ENCODE results near the gene BCL2. TPM values are rescaled to one million over a fixed set of nuclear protein-coding genes. Genes with fewer than 3 reads are reported as not detected.
A peak's percentile ranks its signal among the peaks of the same experiment; 100 is the strongest.

The BCL2 gene
- polyA plus RNA-seq, 1 of the 3 experiments (the other 2 are of a cell fraction) = 1.5 TPM

GRCh38 chr18:63336366-63337099 is 17.0 kb upstream of the BCL2 start:
- Histone ChIP-seq H3K27ac (ENCODE audit: low read depth in 2 of 2, low read length in 1 of 2) (peak overlapping the region in 1 of 2 experiments; percentile 61; a peak in 2 of 4 replicates), H3K4me3 (ENCODE audit: low read depth in 2 of 2, low read length in 1 of 2) (no peak overlapping the region), H4K20me1 (ENCODE audit: insufficient read depth) (no peaks in the 10 kb centered on the region), H3K79me2 (ENCODE audit: insufficient read depth) (no peaks in the 10 kb centered on the region), H3K9ac (no peak overlapping the region), H3K4me2 (no peak overlapping the region; the same call in 1 of the 2 replicates), H3K9me2 (no peaks in the 10 kb centered on the region), H3K36me3 (replicated peaks in 1 of 2; ENCODE audit: control insufficient read depth in 1 of 2, insufficient read depth in 2 of 2, low read length in 1 of 2) (peaks cover 57 to 66% of the 10 kb centered on the region in 2 experiments), H2AFZ (ENCODE audit: low read depth) (no peak overlapping the region), H3K27me3 (ENCODE audit: insufficient read depth) (no peaks in the 10 kb centered on the region), H3K9me3 (no peaks in the 10 kb centered on the region), H3F3A (replicated peaks; ENCODE audit: insufficient read depth) (peaks cover 18% of the 10 kb centered on the region), H3K4me1 (ENCODE audit: control insufficient read depth in 1 of 2, insufficient read depth in 2 of 2, low read depth in 1 of 2, low read length in 1 of 2) (no peaks in the 10 kb centered on the region)
- ChIA-PET POLR2A (no interaction called here), CTCF (interaction anchor here (0.6 to 4.7 kb wide), 5 partner anchors 14 to 321 kb away, joined by 3 to 50 read pairs (median 5); no protein-coding TSS in a partner anchor)
- TF ChIP-seq YY1 (IDR thresholded peaks at IDR 0.05; ENCODE audit: low read depth) (no peak), EP300 (IDR thresholded peaks at IDR 0.05; ENCODE audit: borderline replicate concordance in 1 of 2, low read depth in 1 of 2, low read length in 1 of 2) (peak in 1 of 2 experiments; percentile 64; a peak in 1 of 4 replicates), FOSL2 (IDR thresholded peaks at IDR 0.05; ENCODE audit: borderline replicate concordance, low read depth) (peak; percentile 79; the same call in 1 of the 2 replicates), PBX3 (IDR thresholded peaks at IDR 0.05) (peak; percentile 79), JUND (IDR thresholded peaks at IDR 0.05) (peak; percentile 89), POLR2AphosphoS5 (IDR thresholded peaks at IDR 0.05; ENCODE audit: low read depth, low read length) (peak; percentile 16; the same call in 1 of the 2 replicates), TCF12 (IDR thresholded peaks at IDR 0.05) (peak; percentile 63), EZH2phosphoT487 (IDR thresholded peaks at IDR 0.05; ENCODE audit: borderline replicate concordance, low read depth) (no peak), MAX (IDR thresholded peaks at IDR 0.05; ENCODE audit: low read depth) (peak; percentile 89), TEAD4 (IDR thresholded peaks at IDR 0.05; ENCODE audit: borderline replicate concordance, insufficient read depth) (peak; percentile 54; the same call in 1 of the 2 replicates), USF1 (IDR thresholded peaks at IDR 0.05; ENCODE audit: borderline replicate concordance, low read depth) (peak; percentile 54; the same call in 1 of the 2 replicates)
- WGBS (ENCODE audit: low lambda C conversion rate) = 23% methylated on average over 8 of the region's 8 CpGs
- DNase-seq = no peak

DNA sequence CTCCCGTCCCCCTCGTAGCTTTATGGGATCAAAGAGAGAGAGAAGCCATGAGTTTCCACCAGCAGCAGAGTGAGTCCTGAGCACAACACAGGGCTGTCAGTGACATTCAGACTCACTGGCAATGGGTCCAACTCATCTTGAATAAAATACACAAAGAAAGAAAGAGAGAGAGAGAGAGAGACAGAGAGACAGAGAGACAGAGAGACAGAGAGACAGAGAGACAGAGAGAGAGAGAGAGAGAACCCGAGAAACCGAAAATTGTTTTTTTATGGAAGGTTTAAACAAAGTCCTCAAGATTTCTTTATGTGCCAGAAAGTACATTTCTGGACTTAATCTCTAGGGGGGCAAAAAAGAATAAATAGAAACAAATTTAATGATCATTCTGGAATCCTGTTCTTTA is 11.5 kb upstream of the BCL2 start:
- Histone ChIP-seq H3F3A (replicated peaks; ENCODE audit: insufficient read depth) (peaks cover 7% of the 10 kb centered on the region), H3K27me3 (ENCODE audit: insufficient read depth) (no peaks in the 10 kb centered on the region), H3K4me3 (ENCODE audit: low read depth in 2 of 2, low read length in 1 of 2) (no peak overlapping the region), H3K9ac (no peak overlapping the region), H4K20me1 (ENCODE audit: insufficient read depth) (no peaks in the 10 kb centered on the region), H3K9me2 (no peaks in the 10 kb centered on the region), H3K79me2 (ENCODE audit: insufficient read depth) (no peaks in the 10 kb centered on the region), H2AFZ (ENCODE audit: low read depth) (no peak overlapping the region), H3K27ac (ENCODE audit: low read depth in 2 of 2, low read length in 1 of 2) (no peak overlapping the region; a peak in 1 of 4 replicates), H3K9me3 (no peaks in the 10 kb centered on the region), H3K36me3 (replicated peaks in 1 of 2; ENCODE audit: control insufficient read depth in 1 of 2, insufficient read depth in 2 of 2, low read length in 1 of 2) (peaks cover 50 to 51% of the 10 kb centered on the region in 2 experiments), H3K4me2 (no peak overlapping the region), H3K4me1 (ENCODE audit: control insufficient read depth in 1 of 2, insufficient read depth in 2 of 2, low read depth in 1 of 2, low read length in 1 of 2) (no peaks in the 10 kb centered on the region)
- 93% methylated on average over 4 of the region's 4 CpGs for whole genome bisulfite sequencing (ENCODE audit: low lambda C conversion rate)
- ChIA-PET CTCF (interaction anchor here (0.7 to 2.9 kb wide), 4 partner anchors 9 to 316 kb away, joined by 3 to 21 read pairs (median 6); no protein-coding TSS in a partner anchor), POLR2A (no interaction called here)
- TF ChIP-seq PBX3 (IDR thresholded peaks at IDR 0.05) = no peak
- TF ChIP-seq TAF1 (IDR thresholded peaks at IDR 0.05; ENCODE audit: borderline replicate concordance, low read depth, low read length) = no peak
- no peak for TF ChIP-seq EZH2phosphoT487 (IDR thresholded peaks at IDR 0.05; ENCODE audit: borderline replicate concordance, low read depth)
- DNase-seq = no peak

All from SK-N-SH (cell line).